Uterus (tissue), 4 donors: ENCODE measurements around the gene LY6G5B. TPM values are rescaled to one million over a fixed set of nuclear protein-coding genes. Genes with fewer than 3 reads are reported as not detected.
"Not testable (repeated sequence)": the region's sequence is repeated elsewhere in the genome, so short reads cannot be mapped to it uniquely, and the experiment has no call there.

ENCODE experiments used
- DNase-seq, 2 donors: peaks; one replicate each; pipeline ENCODE4 v3.0.0-alpha.2; 2019 to 2020
- H3K27ac ChIP-seq, 2 donors: fragments of 200-600 bp; sonication (generic); 1 replicate in 1 of 2; 2 replicates in 1 of 2; pipeline ENCODE4 v1.5.1; 2016 to 2018
- H3K27me3 ChIP-seq, 2 donors: fragments of 200-600 bp; sonication (generic); one replicate each; pipeline ENCODE4 v1.5.1; 2018 to 2019; ENCODE audit warnings: control low read depth in 1 of 2
- H3K36me3 ChIP-seq, 2 donors: fragments of 200-600 bp; sonication (generic); one replicate each; pipeline ENCODE4 v1.5.1; 2019; ENCODE audit warnings: control low read depth in 1 of 2
- H3K4me1 ChIP-seq, 2 donors: fragments of 200-600 bp; sonication (generic); one replicate each; pipeline ENCODE4 v1.5.1; 2018 to 2019; ENCODE audit warnings: control low read depth in 1 of 2
- H3K4me3 ChIP-seq, 2 donors: fragments of 200-600 bp; sonication (generic); 1 replicate in 1 of 2; 2 replicates in 1 of 2; pipeline ENCODE4 v1.5.1; 2018 to 2019; ENCODE audit warnings: mild to moderate bottlenecking in 1 of 2
- H3K9me3 ChIP-seq, 2 donors: fragments of 200-600 bp; sonication (generic); one replicate each; pipeline ENCODE4 v1.5.1; 2019; ENCODE audit warnings: control low read depth in 1 of 2
- CTCF ChIP-seq, 4 experiments: fragments of 200-600 bp in 2 of 4; fragments of 450-650 bp in 2 of 4; sonication (generic) in 2 of 4; IDR thresholded peaks; one replicate each; pipeline ENCODE4 v1.5.1; 2016 to 2019; ENCODE audit warnings: antibody characterized with exemption in 4 of 4, mild to moderate bottlenecking in 2 of 4, moderate library complexity in 1 of 4
- POLR2A ChIP-seq, 2 donors: fragments of 450-650 bp; IDR thresholded peaks; one replicate each; pipeline ENCODE4 v1.6.1; 2016; ENCODE audit warnings: antibody characterized with exemption in 2 of 2, mild to moderate bottlenecking in 1 of 2, moderate library complexity in 1 of 2
- intact Hi-C: fragments of 100-400 bp; cut with DNase I; formaldehyde crosslinking; loops from one replicate; pipeline ENCODE4 v1.15.1; 2023; ENCODE audit warnings: low total_unique reads
- total RNA-seq, 4 donors: library from RNA; depleted of rRNA in 3 of 4; stranded (reverse); fragments of >200 nt in 3 of 4; gene quantifications; one replicate each; pipeline versions ENCODE4 v1.1.0 to v1.2.4, GENCODE V29; 2014 to 2023
- donor health status: DM: yes; HTN: yes; CAD: no.

The LY6G5B gene
- total RNA-seq, 4 donors from 2014 or later: 1.0 to 27.4 (median 4.3) TPM

- H3K27ac ChIP-seq: no peak within 1 kb of the TSS
- intact Hi-C loops: no loop called here
- peaks cover 5 to 6% of the 10 kb centered on the region in 2 donors for H3K4me1 ChIP-seq
- no peaks in the 10 kb centered on the region for H3K36me3 ChIP-seq
- no peaks in the 10 kb centered on the region for H3K9me3 ChIP-seq
- DNase-seq: no peak
- no peak within 1 kb of the TSS for H3K4me3 ChIP-seq
- no peaks in the 10 kb centered on the region for H3K27me3 ChIP-seq
- no peak for TF ChIP-seq POLR2A (IDR thresholded peaks at IDR 0.05)
These were observed 36.8 kb downstream of the LY6G5B start, which contains the start of gene LY6G6F for GRCh38 chr6:31706599-31706998. LY6G6F (plus strand) TSS chr6:31706866; CDS start chr6:31706907, 41 bp downstream.

GRCh38 chr6:31707701-31708100 lies 37.9 kb downstream of the LY6G5B start:
- intact Hi-C loops: no loop called here
- Histone ChIP-seq H3K9me3 (no peaks in the 10 kb centered on the region), H3K36me3 (no peaks in the 10 kb centered on the region), H3K4me1 (no peaks in the 10 kb centered on the region), H3K27ac (no peak overlapping the region), H3K4me3 (no peak overlapping the region), H3K27me3 (no peaks in the 10 kb centered on the region)
- no peak for DNase-seq
- no peak for TF ChIP-seq CTCF (IDR thresholded peaks at IDR 0.05)

GRCh38 chr6:31708224-31708623 lies 38.4 kb downstream of the LY6G5B start:
- intact Hi-C loops: no loop called here

GRCh38 chr6:31709157-31709556 lies 39.4 kb downstream of the LY6G5B start:
- H3K27ac ChIP-seq, H3K4me3 ChIP-seq, DNase-seq, H3K4me1 ChIP-seq, H3K27me3 ChIP-seq, H3K9me3 ChIP-seq, H3K36me3 ChIP-seq, intact Hi-C loops: not testable (repeated sequence)

More at GRCh38 chr6:31708224-31708623, 38.4 kb downstream of the LY6G5B start:
- Histone ChIP-seq H3K9me3 (no peaks in the 10 kb centered on the region), H3K36me3 (no peaks in the 10 kb centered on the region), H3K4me3 (no peak overlapping the region), H3K27ac (no peak overlapping the region), H3K27me3 (no peaks in the 10 kb centered on the region), H3K4me1 (no peaks in the 10 kb centered on the region)
- DNase-seq: no peak
- no peak for TF ChIP-seq POLR2A (IDR thresholded peaks at IDR 0.05)
- TF ChIP-seq CTCF (IDR thresholded peaks at IDR 0.05): no peak

- TF ChIP-seq POLR2A (IDR thresholded peaks at IDR 0.05) (no peak), CTCF (IDR thresholded peaks at IDR 0.05) (no peak)
- H3K4me3 ChIP-seq: no peak overlapping the region
These were observed 40.9 kb downstream of the LY6G5B start for GRCh38 chr6:31710523-31711219.

GRCh38 chr6:31711233-31711632 lies 41.5 kb downstream of the LY6G5B start:
- Histone ChIP-seq H3K36me3 (no peaks in the 10 kb centered on the region), H3K4me1 (no peaks in the 10 kb centered on the region), H3K27ac (no peak overlapping the region), H3K4me3 (no peak overlapping the region), H3K27me3 (no peaks in the 10 kb centered on the region), H3K9me3 (no peaks in the 10 kb centered on the region)
- TF ChIP-seq POLR2A (IDR thresholded peaks at IDR 0.05) (no peak), CTCF (IDR thresholded peaks at IDR 0.05) (no peak)
- intact Hi-C loops: no loop called here
- no peak for DNase-seq

More at GRCh38 chr6:31710523-31711219, 40.9 kb downstream of the LY6G5B start:
- H3K27me3 ChIP-seq: no peaks in the 10 kb centered on the region
- no peak overlapping the region for H3K27ac ChIP-seq
- no peak for DNase-seq
- H3K36me3 ChIP-seq: no peaks in the 10 kb centered on the region
- no peaks in the 10 kb centered on the region for H3K9me3 ChIP-seq
- no peaks in the 10 kb centered on the region for H3K4me1 ChIP-seq
- intact Hi-C loops: no loop called here
